ENCODE data around the gene ANO2.

- TF ChIP-seq YY1 (IDR thresholded peaks at IDR 0.05; ENCODE audit: low read depth) (no peak), REST (IDR thresholded peaks at IDR 0.05; ENCODE audit: low read depth) (no peak), RAD21 (IDR thresholded peaks at IDR 0.05; ENCODE audit: low read depth) (no peak), ZBTB7A (IDR thresholded peaks at IDR 0.05; ENCODE audit: low read depth) (no peak), NFIC (IDR thresholded peaks at IDR 0.05) (no peak), EGR1 (IDR thresholded peaks at IDR 0.05) (no peak), CREB1 (IDR thresholded peaks at IDR 0.05; ENCODE audit: low read depth) (no peak)
These were observed 40.4 kb upstream of the ANO2 start for GRCh38 chr12:5985471-5985870.
